ENCODE measurements around the gene HBZ.
"Not testable (repeated sequence)": the region's sequence is repeated elsewhere in the genome, so short reads cannot be mapped to it uniquely, and the experiment has no call there.

Gene HBZ

DNA sequence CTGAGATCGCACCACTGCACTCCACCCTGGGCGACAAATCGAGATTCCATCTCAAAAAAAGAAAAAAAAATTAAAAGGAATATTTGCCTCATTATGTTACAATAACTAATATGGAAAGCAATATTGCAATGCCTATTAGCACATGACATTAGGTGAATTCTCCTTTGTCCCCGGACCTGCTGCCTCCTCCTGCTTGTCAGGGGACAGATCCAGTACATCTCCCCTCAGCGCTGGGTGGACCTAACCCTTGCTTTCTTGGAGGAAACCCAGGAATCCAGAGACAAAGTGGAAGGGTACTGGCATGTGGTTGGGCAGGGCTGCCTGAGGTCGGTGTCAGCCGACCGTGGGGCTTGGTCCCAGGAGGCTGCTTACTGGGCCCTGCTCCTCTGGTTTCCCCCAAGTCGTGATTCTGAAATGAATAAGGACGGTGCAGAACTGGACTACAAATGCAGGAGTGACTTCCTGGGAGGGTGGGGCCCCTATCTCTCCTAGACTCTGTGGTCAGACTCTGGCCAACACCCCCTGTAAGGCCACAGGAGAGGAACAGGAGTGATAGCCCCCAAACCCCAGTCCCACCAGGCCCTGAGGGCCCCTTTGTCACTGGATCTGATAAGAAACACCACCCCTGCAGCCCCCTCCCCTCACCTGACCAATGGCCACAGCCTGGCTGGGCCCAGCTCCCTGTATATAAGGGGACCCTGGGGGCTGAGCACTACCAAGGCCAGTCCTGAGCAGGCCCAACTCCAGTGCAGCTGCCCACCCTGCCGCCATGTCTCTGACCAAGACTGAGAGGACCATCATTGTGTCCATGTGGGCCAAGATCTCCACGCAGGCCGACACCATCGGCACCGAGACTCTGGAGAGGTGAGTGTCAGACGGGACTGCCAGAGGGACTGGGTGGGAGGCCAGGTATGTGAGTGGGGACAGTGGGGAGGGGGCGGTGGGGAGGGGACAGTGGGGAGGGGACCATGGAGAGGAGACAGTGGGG, at the start of gene HBZ:
Gene HBZ, plus strand, starts transcription at position 504 of the 988 bp plus-strand sequence. Its CDS starts 266 bp downstream, at position 770.
- DNase-seq (ENCODE audit: low read depth): no peak

DNA sequence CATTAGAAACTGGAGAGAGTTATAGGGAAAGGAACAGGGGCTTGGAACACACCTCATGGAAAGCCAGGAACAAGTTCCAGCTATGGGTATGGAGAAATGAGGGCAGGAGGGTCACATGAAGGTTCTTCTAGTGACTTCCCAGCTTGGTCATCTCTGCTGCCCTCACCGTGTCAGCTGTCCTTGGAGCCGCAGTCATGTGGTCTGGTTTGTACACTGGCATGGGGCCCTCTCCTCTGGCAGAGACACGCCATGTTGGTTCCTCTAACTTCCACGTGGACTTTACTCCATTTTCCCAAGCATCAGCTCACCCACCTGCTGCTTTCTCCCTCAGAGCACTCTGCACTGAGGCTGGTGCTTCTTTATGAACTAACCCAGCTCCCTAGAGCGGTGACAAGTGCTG, 48.1 kb upstream of the HBZ start:
- DNase-seq (ENCODE audit: low read depth): no peak

DNA sequence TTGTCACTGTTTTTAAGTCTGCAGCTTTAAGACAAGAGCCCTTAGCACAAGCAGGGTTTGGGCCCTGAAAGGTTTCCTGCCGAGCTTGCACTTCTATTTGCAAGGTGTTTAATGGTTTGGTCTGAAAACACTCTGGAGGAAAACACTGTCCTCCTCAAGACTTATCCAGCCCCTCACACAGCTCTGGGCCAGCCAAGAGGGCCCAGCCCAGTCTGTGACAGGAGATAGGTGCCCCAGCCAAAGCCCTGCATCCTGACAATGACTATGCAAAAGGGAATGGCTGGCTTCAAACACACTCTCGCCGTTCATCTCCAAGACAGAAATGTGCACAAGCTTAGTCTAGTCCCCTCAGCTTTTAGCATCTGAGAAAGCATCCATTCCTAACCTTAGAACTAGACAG, 47.5 kb upstream of the HBZ start:
- DNase-seq (ENCODE audit: low read depth): no peak

DNA sequence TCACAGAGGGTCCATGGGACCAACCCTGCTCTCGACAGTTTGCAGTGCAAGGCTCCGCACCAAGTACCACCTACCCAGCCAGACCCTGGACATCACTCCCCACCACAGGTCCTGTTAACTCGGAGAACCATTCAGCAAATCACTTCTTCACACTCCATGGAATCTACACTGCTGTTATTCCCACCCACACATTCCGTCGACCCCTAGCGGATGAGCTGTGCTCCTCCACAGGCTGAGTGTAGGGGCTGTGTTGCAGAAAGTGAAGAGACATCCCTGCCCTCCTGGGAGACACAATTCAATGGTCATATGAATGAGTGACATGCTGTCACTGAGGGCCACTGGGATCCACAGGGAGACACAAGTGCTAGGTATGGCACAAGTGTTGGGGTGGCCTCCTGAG, 46.9 kb upstream of the HBZ start:
- DNase-seq (ENCODE audit: low read depth): no peak

DNA sequence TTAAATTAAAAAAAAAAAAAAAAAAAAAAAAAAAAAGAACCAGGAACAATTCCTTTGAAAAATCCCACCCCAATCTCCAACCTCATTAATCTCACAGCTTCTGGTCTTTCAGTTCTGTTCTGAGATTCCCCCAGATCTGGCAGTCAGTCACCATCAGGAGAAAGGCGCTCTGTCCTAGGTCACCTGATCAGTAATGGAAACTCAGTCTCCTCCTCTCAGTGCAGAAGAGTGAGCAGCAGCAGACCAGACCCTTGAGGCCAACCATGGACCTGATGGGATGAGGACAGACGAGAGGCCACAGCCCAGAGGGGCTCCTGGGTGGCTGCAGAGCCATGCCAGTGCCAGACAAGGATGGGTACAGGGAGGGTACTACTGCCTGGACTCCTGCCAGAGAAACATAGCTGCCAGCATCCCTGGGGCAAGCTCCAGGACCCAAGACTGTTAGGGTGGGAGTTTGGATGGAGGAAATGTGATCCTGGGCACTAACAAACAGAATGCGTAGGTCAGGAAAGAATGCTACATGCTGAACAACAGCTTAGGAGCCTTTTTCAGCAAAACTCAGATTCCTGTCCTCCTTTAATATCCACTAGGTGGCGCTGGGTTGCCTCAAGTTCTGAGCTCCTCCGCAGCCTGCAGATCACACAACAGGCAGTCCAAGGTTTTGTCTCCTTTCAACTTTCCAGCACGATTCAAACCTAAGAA, 45.7 kb upstream of the HBZ start:
- peak; percentile 60 for DNase-seq (ENCODE audit: low read depth)

DNA sequence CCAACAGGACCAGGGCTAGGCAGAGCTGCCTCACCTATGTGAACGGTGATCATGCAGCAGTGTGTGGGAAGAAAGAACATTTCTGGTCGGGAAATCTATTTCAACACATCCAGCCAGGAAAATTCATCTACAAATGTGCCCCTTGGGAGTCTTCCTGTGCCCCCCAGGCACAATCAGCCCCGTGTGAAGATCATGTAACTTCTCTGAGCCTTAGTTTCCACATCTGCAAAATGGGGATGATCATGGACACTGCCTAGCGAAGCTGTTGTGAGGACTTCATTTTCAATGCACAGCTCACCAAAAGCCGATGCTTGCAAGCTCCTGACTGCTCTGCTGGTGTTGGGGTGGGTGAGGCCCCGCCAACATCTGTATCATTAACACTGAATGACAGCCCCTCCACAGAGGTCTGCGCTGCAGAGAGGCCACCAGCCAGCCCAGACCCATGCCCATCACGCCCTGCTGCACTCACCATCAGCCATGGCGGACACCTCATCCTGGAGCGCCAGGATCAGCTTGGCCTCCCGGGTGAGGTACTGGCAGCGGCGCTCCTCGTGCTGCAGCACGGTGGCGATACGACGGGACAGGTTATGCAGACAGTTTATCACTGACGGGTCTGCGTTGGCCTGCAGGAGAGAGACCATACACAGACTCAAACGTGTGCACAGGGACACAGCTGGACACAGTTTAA, 40.1 kb upstream of the HBZ start:
- DNase-seq (ENCODE audit: low read depth): no peak

DNA sequence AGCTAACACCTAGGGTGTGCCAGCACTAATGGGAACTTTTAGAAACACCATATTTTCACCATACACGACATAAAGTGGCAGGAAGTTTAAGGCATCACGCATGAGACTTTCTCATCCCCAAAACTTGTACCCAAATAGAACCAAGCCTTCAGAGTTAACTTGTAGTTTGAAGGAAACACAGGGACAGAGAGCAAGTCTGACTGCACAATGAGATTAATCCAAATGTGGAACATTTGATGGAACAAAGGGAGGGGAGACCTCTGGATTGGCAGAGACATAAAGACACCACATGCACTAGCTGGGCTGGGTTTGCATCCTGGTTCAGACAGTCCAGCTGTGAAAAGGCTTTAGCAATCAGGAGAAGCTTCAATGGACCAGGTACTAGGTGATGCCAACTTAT, 38.1 kb upstream of the HBZ start:
- DNase-seq (ENCODE audit: low read depth): no peak

DNA sequence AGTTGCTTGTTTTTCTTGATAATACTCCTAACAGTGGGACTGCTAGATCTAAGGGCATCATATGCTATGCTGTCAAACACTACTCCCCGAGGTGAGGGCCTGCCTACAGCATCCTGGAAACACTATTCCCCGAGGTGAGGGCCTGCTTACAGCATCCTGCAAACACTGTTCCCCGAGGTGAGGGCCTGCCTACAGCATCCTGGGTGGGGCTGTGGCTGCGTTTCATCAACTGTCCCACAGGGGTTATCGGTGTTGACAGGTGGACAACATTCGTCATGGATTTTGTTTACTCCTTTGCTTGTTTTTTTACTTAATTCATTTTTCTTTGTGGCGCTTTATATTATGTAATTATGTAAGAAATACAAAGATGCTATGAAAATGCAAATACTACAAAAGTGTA, 36.4 kb upstream of the HBZ start:
- DNase-seq (ENCODE audit: low read depth): no peak

DNA sequence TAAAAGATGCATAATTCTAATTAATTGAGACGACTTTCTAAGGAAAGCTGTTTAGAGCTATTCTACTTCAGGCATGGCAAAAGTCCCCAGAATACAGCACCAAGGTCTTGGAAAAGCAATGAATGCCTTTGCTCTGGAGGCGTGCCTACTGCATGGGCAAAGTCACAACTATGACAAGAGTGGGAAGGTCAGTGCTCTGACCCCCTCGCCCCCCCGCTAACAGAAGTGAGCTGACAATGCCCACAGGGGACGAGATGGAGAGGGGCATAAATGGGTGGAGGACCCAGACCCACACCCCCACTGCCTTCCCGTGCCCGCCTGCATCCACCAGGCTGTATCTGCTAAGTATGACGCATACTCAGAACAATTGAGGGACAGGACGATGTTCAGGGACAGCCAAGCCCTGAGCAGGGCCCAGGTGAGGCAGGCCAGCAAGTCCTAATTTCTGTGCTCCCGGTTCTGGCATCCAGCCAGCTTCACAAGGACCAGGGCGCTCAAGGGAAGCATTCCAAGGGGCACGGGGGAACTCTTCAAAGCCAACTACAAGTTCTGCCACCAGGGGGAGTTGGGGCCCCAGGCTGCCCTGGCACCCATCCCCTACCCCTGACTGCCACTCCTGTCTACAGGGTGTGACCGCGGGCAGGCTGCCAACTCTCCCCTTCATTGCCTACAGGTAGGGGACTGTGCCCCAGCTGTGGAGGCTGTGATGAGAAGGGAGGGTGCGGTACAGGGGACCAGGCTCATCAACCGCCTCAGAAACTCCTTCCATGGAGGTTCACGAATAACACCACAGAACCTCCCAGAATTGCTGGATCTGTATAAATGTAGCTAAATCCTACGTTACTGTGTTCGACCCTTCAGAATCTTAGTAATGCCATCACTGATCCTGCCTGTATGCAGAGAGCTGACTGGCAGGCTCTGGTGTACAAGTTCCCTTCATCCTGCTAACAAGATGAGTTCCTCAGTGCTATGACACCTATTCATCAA, 34.8 kb upstream of the HBZ start:
- peak; percentile 4 for DNase-seq (ENCODE audit: low read depth)

DNA sequence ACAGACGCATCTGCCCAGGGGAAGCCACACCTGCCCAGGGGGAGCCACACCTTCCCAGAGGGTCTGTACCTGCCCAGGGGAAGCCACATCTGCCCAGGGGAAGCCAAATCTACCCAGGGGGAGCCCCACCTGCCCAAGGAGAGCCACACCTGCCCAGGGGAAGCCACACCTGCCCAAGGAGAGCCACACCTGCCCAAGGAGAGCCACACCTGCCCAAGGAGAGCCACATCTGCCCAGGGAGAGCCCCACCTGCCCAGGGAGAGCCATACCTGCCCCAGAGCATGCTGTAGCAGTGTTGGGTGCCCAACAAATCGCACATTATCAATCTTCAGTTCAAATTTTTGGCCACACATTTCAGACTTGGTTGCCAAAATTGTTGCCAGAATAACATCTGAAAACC, 33.6 kb upstream of the HBZ start:
- no peak for DNase-seq (ENCODE audit: low read depth)

DNA sequence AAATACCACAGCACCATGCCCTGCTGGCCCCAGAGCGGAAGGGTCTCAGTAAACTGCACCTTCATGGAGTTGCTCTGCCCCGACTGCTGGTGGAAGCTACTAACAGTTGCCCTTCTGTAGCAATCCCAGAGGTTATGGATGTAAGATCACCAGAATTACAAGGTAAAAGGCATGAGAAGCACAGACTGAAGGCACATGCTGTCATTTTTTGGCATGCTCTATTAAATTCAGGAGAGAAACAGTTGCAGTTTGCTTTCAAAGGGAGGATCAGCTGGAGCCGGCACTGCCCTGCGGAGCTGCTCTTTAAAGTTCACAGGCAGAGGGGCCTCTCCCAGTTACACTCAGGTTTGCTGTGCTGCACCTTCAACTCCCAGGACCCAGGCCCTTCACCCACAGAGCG, 33.1 kb upstream of the HBZ start:
- DNase-seq (ENCODE audit: low read depth): no peak

DNA sequence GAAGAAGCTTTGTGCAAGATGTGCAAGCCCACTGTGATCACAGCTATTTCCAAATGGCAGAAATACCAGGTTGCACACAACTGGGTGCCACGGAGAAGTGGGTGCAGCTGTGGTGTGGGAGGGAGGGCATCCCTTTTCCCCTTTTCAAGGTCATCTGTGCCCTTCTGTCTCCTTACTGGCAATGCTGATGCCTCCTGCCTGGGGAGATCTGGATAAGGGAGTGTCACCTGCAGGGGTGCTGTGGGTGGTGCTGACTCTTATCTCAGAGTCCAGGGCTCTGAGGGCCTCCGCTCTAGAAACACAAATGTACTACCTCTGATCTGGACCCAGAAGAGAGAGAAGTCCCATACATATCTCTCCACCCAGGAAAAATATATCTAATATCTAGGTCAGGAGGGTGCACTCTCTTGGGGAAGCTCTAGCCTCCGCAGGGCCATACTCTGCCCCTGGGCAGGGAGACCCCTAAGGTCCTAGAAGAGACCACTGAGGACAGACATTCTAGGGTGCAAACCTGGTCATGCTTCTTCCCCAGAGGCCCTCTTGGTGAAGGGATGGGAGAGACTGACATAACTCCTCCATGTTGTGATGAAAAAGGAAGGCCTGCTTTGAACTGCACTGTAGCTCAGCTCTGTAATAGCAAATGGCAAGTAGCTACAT, 32.5 kb upstream of the HBZ start:
- no peak for DNase-seq (ENCODE audit: low read depth)

DNA sequence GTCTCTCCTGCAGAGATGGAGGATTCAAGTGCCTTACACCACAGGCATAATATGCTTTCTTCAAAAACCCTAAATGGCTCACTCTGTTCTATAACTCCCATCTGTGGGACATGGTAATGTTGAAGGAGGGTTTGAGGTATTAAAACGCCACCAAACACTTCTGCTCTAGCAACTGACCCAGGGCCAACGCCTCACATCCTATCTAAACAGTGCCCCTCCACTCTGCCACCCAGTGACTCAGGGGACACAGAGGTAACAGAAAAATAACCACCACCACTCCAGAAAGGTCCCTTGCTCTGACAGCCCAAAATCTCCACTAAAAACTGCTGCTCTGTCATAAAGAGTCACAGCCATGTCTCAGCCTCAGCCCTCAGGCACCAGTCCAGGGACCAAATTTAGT, 31.7 kb upstream of the HBZ start:
- no peak for DNase-seq (ENCODE audit: low read depth)

DNA sequence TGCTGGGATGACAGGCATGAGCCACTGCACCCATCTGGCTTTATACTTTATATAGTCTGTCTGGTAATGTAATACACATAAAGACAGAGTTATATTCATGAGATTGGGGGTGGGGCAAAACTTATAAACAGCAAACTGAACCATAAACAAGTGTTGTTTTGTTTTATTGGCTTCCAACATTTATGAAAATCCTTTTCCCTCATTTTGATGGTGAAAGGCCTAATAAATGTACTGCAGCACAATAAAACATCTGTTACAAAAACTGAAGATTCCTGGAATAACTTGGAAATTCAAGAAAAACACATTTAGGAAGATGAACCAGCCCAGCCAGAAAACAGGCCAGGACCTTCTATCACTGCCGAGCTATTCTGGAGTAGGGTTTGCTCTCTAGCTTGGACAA, 30.1 kb upstream of the HBZ start:
- no peak for DNase-seq (ENCODE audit: low read depth)

DNA sequence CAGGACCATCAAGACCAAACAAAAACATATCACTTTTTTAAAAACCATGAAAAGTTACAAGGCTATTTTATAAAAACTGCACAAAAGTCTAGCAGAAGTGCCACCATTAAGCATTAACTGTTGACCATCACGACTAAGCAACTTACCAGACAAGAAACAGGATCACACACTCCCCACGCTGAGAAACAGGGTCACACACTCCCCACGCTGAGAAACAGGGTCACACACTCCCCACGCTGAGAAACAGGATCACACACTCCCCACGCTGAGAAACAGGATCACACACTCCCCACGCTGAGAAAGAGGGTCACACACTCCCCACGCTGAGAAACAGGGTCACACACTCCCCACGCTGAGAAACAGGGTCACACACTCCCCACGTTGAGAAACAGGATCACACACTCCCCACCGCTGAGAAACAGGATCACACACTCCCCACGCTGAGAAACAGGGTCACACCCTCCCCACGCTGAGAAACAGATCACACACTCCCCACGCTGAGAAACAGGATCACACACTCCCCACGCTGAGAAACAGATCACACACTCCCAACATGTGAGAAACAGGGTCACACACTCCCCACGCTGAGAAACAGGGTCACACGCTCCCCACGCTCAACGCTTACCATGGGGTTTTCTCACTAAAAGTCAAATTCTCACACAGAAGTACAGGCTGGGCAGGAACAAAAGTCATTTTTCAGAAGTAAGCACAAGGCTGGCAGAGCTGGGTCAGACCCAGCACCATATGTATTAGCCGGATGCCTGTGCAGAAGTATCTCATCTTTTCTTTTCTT, 28.7 kb upstream of the HBZ start:
- not testable (repeated sequence) for DNase-seq (ENCODE audit: low read depth)

DNA sequence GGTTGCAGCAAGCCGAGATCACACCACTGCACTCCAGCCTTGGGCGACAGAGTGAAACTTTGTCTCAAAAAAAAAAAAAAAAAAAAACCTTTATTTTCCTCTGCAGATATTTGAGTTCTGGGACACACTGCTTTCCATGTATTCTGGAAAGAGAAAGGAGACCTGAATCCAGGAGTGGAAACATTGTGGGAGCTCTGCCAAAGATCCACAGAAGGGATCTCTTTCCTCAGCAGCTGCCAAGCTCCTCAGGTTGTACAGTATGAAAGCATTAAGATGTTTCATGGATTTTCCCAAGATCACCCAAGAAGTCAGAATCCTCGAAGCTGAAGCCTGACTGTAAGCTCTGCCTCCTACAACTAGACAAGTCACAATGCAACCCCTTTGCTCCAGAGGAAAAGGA, 27.4 kb upstream of the HBZ start:
- no peak for DNase-seq (ENCODE audit: low read depth)

DNA sequence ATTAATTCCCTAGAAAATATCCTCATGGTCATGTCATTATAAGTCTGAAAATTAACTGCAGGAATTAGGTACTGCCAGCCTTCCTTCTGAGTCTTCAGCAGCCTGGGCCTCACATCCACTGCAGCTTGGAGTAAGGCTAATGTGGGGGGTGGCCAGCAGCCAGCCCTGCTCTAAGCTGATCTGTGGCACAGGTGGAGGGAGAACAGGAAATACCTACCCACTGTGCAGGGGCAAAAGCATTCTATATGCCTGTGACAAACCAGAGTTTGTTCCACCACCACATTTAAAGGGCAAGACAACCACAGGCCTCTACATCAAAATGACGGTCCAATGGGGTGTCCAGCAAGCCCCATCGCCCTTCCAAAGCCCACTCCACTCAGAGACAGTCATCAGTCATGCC, 23.4 kb upstream of the HBZ start:
- DNase-seq (ENCODE audit: low read depth): no peak

DNA sequence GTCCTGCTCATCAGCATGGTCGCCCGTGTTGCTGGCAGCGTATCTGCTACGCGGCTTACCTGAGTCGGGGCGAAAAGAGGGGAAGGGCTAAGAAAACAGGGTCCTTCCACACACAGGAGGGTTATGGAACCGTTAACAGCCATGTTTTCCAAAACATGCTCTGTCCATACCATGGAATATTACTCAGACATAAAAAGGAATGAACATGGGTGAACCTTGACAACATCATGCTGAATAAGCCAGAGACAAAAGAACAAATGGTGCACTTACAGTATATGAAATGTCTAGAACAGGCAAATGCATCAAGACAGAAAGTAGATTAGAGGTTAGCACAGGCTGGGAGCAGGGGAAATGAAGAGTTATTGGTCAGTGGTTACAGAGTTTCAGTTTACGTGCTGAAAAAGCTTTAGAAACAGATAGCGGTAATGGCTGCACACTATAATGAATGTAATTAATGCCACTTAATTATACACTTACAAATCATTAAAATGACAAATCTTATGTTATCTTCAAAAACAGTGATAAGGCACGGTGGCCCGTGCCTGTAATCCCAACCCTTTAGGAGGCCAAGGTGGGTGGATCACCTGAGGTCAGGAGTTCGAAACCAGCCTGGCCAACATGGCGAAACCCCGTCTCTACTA, 21.8 kb upstream of the HBZ start:
- DNase-seq (ENCODE audit: low read depth): no peak

DNA sequence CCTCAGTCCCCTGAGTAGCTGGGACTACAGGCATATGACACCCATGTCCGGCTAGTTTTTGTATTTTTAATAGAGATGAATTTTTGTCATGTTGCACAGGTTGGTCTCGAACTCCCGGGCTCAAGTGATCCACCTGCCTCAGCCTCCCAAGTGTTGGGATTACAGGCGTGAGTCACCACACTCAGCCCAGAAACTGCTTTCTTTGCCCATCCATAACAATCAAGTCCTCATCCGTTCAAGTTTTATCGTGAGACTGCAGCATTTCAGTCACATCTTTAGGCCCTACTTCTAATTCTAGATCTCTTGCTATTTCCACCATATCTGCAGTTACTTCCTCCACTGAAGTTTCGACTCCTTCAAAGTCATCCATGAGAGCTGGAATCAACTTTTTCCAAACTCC, 20.3 kb upstream of the HBZ start:
- no peak for DNase-seq (ENCODE audit: low read depth)

DNA sequence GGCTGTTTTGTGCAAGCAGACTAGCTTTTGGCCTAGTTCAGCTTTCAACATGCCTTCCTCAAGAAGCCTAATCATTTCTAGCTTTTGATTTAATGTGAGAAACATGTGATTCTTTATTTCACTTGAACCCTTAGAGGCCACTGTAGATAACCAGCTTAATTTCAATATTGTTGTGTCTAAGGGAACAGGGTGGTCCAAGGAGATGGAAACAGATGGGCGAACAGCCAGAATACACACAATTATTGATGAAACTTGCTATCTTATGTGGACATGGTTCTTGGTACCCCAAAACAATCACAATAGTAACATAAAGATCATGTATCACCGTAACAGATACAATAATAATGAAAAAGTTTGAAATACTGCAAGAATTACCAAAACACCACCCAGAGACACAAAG, 18.7 kb upstream of the HBZ start:
- DNase-seq (ENCODE audit: low read depth): no peak
